OCI-LY7 (cell line): Measurements from ENCODE around the gene CTBP1. TPM values are rescaled to one million over a fixed set of nuclear protein-coding genes. Genes with fewer than 3 reads are reported as not detected.

Experiments
- BruUV-seq: library from RNA; stranded (reverse); fragments of 400-500 nt; replicated peaks from 2 replicates; lab custom pipeline; 2021; lab: Mats Ljungman, UMichigan
- CTCF ChIA-PET: fragments of 300-600 bp; sonication (Branson Sonifier 250); formaldehyde crosslinking; loops from one replicate; lab custom pipeline; 2022; ENCODE audit warnings: antibody characterized with exemption; ENCODE audit not compliant: unreplicated experiment; lab: Charles Lee
- POLR2A ChIA-PET: fragments of 300-600 bp; sonication (Branson Sonifier 250); formaldehyde crosslinking; loops from one replicate; lab custom pipeline; 2022; ENCODE audit warnings: antibody characterized with exemption; lab: Charles Lee
- DNase-seq: peaks from one replicate; pipeline ENCODE4 v3.0.0-alpha.2; 2015; ENCODE audit warnings: low spot score
- H2AFZ ChIP-seq: fragments of 200-600 bp; sonication (generic), shearing (Covaris generic); 2 replicates; pipeline ENCODE4 v1.6.1; 2014; ENCODE audit warnings: mild to moderate bottlenecking, antibody characterized with exemption, low read length, moderate library complexity
- H3K27ac ChIP-seq: fragments of 200-600 bp; sonication (generic); 2 replicates; pipeline ENCODE4 v1.5.1; 2014; ENCODE audit warnings: mixed run types, low read depth, mild to moderate bottlenecking, moderate library complexity, low read length, inconsistent platforms; ENCODE audit not compliant: poor library complexity, severe bottlenecking
- H3K36me3 ChIP-seq: fragments of 200-600 bp; sonication (generic); 2 replicates; pipeline ENCODE4 v1.6.1; 2014; ENCODE audit warnings: mild to moderate bottlenecking, antibody characterized with exemption, low read length, moderate library complexity, mixed read lengths; ENCODE audit not compliant: insufficient read depth
- H3K4me1 ChIP-seq: fragments of 200-600 bp; sonication (generic); 2 replicates; pipeline ENCODE4 v1.5.1; 2014; ENCODE audit warnings: mild to moderate bottlenecking, low read length; ENCODE audit not compliant: insufficient read depth, poor library complexity, severe bottlenecking
- H3K4me2 ChIP-seq: fragments of 200-600 bp; sonication (generic); 2 replicates; pipeline ENCODE4 v1.6.1; 2014; ENCODE audit warnings: mild to moderate bottlenecking, low read length
- H3K4me3 ChIP-seq: fragments of 200-600 bp; sonication (generic); 2 replicates; pipeline ENCODE4 v1.5.1; 2014; ENCODE audit warnings: mild to moderate bottlenecking, low read depth, low read length; ENCODE audit not compliant: poor library complexity, severe bottlenecking
- H3K79me2 ChIP-seq: fragments of 200-600 bp; sonication (generic); 2 replicates; pipeline ENCODE4 v1.6.1; 2016; ENCODE audit warnings: low read depth, mild to moderate bottlenecking, low read length, moderate library complexity, mixed read lengths; ENCODE audit not compliant: insufficient read depth
- H3K9me2 ChIP-seq: fragments of 200-600 bp; sonication (generic); 2 replicates; pipeline ENCODE4 v1.6.1; 2016; ENCODE audit warnings: mild to moderate bottlenecking, low read length, mixed read lengths; ENCODE audit not compliant: insufficient read depth
- H3K9me3 ChIP-seq: fragments of 200-600 bp; sonication (generic); 2 replicates; pipeline ENCODE4 v1.6.1; 2014; ENCODE audit warnings: mild to moderate bottlenecking, mixed run types, low read length, mixed read lengths
- H4K20me1 ChIP-seq: fragments of 200-600 bp; sonication (generic); 2 replicates; pipeline ENCODE4 v1.6.1; 2014; ENCODE audit warnings: mild to moderate bottlenecking, antibody characterized with exemption, low read length, moderate library complexity, mixed read lengths; ENCODE audit not compliant: insufficient read depth
- CTCF ChIP-seq: fragments of 200-600 bp; sonication (generic); conservative IDR thresholded peaks from 2 replicates; pipeline ENCODE4 v1.5.1; 2014; ENCODE audit warnings: mild to moderate bottlenecking, antibody characterized with exemption, low read length, moderate library complexity, mixed read lengths
- EZH2phosphoT487 ChIP-seq: fragments of 200-600 bp; sonication (generic); IDR thresholded peaks from 2 replicates; pipeline ENCODE4 v1.6.1; 2018; ENCODE audit warnings: low read depth, borderline replicate concordance, mild to moderate bottlenecking, mixed run types, antibody characterized with exemption, low read length, moderate library complexity, mixed read lengths
- intact Hi-C: fragments of 100-400 bp; cut with micrococcal nuclease; formaldehyde crosslinking; loops from one replicate; pipeline ENCODE4 v1.10.0; 2022; ENCODE audit not compliant: unreplicated experiment
- total RNA-seq, 2 experiments: library from RNA; depleted of rRNA in 1 of 2; stranded (reverse); fragments of >200 nt in 1 of 2; shearing (Covaris generic) in 1 of 2; gene quantifications; 2 replicates each; pipeline ENCODE4 v1.2.3, GENCODE V29; 2014 to 2022

CTBP1 gene
- total RNA-seq, 2 experiments from 2014 or later = 238 to 311 TPM

DNA sequence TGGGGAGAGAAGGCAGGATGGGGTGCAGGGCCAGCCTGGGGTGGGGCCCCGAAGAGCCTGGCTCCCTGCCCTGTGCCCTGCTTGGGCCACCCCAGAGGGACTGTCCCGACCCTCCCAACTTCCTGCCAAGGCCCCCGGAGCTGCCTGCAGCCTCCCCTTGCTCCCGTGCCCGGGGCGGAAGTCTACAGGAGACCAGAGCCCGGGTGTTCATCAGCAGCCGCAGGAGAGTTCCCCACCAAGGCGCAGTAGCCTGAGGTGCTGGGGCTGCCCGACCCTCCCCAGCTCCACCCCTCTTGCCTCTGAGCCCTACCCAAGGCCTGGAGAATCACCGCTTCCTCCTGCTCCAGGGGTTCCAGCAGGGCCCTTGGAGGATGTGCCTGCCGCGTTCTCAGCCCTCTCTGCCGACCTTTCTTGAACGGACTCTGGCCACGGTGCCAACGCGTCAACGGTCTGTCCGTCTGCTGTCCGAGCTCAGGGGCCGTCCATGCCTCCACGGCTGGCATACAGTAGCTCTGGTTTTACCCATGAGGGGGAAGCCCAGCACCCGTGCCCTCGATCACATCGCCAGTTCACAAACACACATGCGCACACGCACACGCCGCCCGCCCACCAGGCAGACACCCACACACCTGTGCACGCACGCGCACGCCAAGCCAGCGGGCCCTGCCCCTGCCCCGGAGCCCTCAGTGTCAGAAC is 40.5 kb downstream of the CTBP1 start:
- Histone ChIP-seq H3K79me2 (no peaks in the 10 kb centered on the region), H3K4me3 (no peak overlapping the region), H3K27ac (no peak overlapping the region), H3K9me3 (no peaks in the 10 kb centered on the region), H3K4me1 (no peaks in the 10 kb centered on the region), H3K9me2 (no peaks in the 10 kb centered on the region), H3K36me3 (peaks cover 55% of the 10 kb centered on the region), H2AFZ (no peak overlapping the region), H3K4me2 (no peak overlapping the region), H4K20me1 (no peaks in the 10 kb centered on the region)
- intact Hi-C loops = no loop called here
- ChIA-PET CTCF (no interaction called here), POLR2A (no interaction called here)
- DNase-seq = no peak
- no peak for TF ChIP-seq CTCF
- no peak for TF ChIP-seq EZH2phosphoT487
- no TSS peak for BruUV-seq

- H3K79me2 ChIP-seq = no peaks in the 10 kb centered on the region
- peaks cover 48% of the 10 kb centered on the region for H3K36me3 ChIP-seq
- H4K20me1 ChIP-seq = no peaks in the 10 kb centered on the region
- no peaks in the 10 kb centered on the region for H3K4me1 ChIP-seq
- no peak overlapping the region for H2AFZ ChIP-seq
- BruUV-seq = no TSS peak
- H3K9me3 ChIP-seq = no peaks in the 10 kb centered on the region
- ChIA-PET CTCF (no interaction called here), POLR2A (no interaction called here)
- H3K9me2 ChIP-seq = no peaks in the 10 kb centered on the region
- H3K27ac ChIP-seq = no peak overlapping the region
- no peak overlapping the region for H3K4me3 ChIP-seq
- TF ChIP-seq CTCF = no peak
- TF ChIP-seq EZH2phosphoT487 = no peak
- H3K4me2 ChIP-seq = no peak overlapping the region
- no peak for DNase-seq
- intact Hi-C loops = no loop called here
These were observed 41.2 kb downstream of the CTBP1 start for GRCh38 chr4:1207603-1208265.

GRCh38 chr4:1207157-1207470 is 41.8 kb downstream of the CTBP1 start:
- intact Hi-C loops = no loop called here
- POLR2A ChIA-PET = no interaction called here
- H3K4me3 ChIP-seq = no peak overlapping the region
- H3K27ac ChIP-seq = no peak overlapping the region
- peaks cover 42% of the 10 kb centered on the region for H3K36me3 ChIP-seq
- H3K9me2 ChIP-seq = no peaks in the 10 kb centered on the region
- H3K4me1 ChIP-seq = peaks cover 4% of the 10 kb centered on the region
- BruUV-seq = no TSS peak
- no peaks in the 10 kb centered on the region for H3K9me3 ChIP-seq
- H3K79me2 ChIP-seq = no peaks in the 10 kb centered on the region
- DNase-seq = no peak
- H4K20me1 ChIP-seq = no peaks in the 10 kb centered on the region
- CTCF ChIA-PET = no interaction called here
- no peak for TF ChIP-seq EZH2phosphoT487
- TF ChIP-seq CTCF = no peak
- no peak overlapping the region for H2AFZ ChIP-seq
- no peak overlapping the region for H3K4me2 ChIP-seq
